Fibroblast of pulmonary artery (primary cell): ENCODE measurements around the gene PCDHGA1.

Experiments
- DNase-seq: peaks from one replicate; pipeline ENCODE4 v3.0.0-alpha.2; 2010; ENCODE audit warnings: low read depth
- H3K4me3 ChIP-seq: replicated peaks from 2 replicates; pipeline ENCODE4 v1.5.1; 2011; ENCODE audit warnings: low read depth, mild to moderate bottlenecking, control low read depth, low read length, moderate library complexity
- TF ChIP-seq, protein P1 (sequence below): IDR thresholded peaks from 2 replicates; pipeline ENCODE4 v1.5.1; 2011; ENCODE audit warnings: mild to moderate bottlenecking, control low read depth, low read length, inconsistent platforms; ENCODE audit errors: missing control alignments

The PCDHGA1 gene

DNA sequence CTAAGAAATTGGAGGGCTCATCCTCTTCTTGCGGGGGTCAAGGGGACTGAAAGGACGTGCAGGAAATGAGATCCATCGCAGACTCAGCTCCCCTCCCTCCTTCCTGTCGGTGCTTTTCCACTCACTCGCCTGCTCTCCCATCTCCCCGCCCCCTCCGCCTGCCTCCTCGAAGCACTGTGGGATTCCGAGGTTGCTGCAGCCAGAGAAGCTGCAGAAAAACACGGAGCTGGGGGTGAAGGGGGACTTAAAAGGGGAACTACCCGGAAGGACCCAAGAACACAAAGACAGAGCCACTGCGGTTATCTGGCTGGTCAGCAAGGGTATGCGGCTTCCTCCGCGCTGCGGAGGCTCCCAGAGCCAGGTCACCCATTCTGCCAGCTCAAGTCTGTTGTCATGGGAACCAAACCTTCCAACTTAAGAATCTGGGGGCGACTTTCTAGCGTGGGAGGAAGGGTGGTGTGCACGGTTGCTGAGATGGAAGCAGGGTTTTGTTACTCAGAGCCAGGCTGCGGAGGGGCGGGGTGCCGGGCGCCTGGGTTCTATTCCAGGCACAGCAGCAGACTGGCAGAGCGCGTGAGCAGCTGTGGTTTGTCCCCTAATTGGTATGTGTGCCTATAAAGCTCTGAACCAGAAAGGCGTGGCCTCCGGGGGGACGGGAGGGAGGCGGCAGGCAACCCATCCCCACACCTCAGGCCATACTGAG lies 183.5 kb downstream of the PCDHGA1 start:
- DNase-seq = peak; percentile 92
- TF ChIP-seq, protein P1, sequence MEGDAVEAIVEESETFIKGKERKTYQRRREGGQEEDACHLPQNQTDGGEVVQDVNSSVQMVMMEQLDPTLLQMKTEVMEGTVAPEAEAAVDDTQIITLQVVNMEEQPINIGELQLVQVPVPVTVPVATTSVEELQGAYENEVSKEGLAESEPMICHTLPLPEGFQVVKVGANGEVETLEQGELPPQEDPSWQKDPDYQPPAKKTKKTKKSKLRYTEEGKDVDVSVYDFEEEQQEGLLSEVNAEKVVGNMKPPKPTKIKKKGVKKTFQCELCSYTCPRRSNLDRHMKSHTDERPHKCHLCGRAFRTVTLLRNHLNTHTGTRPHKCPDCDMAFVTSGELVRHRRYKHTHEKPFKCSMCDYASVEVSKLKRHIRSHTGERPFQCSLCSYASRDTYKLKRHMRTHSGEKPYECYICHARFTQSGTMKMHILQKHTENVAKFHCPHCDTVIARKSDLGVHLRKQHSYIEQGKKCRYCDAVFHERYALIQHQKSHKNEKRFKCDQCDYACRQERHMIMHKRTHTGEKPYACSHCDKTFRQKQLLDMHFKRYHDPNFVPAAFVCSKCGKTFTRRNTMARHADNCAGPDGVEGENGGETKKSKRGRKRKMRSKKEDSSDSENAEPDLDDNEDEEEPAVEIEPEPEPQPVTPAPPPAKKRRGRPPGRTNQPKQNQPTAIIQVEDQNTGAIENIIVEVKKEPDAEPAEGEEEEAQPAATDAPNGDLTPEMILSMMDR = no peak
- H3K4me3 ChIP-seq = peak overlapping the region; percentile 45

DNA sequence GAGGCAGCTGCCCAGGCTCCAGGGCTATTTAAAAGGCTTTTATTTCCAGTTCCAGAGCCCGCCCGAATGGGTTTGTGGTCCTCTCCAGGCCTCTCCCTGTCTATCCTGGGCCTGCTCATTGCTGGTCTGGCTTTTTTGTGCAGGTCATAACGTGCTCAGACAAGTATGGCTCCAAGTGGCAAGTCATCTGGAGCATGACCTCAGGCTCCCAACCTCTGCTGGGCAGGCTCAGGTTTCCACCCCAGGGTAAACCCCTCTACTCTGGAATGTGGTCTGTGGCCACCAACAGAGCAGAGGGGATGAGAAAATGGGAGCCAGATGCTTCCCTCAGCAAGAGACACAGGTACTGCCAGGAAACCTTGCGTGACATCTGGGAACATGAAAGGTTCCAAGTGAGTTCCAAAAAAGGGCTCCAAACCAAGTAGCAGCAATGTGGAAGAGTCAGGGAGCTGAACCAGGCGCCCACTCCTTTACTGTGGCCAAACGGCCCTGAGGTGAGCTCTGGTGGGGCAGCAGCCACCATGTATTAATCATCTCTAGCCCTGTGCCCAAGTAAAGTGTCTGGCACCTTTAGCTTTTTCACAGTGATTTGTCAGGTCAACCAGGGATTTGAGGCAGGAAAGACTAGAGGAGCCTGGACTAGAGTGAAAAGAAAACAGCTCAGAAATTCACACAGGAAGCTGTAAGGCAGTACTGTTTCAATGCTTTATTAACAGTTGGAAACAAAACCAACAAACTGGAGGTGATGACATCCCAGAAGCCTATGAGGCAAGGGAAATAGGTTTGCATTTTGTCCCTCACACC lies 184.2 kb downstream of the PCDHGA1 start:
- TF ChIP-seq, protein P1 = no peak
- no peak overlapping the region for H3K4me3 ChIP-seq
- DNase-seq = peak; percentile 51

DNA sequence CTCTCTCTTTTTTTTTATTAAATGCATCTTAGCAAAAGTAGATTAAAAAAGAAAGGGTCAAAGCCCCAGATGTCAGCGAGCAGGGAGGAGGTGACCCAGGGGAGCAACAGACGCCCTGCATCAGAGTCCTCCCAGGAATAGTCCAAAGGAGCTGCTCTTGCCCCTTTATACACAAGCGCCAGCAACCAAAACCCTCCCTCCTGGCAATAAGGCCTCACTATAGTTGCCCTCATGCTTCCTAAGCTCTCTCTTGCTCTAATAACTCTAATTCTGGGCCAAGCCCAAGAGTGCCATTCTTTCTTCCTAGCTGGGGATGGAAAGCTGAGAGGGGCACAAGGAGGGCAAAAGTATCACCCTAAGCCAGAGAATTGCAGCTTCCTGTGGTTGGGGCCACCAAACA lies 184.8 kb downstream of the PCDHGA1 start:
- no peak for DNase-seq
- H3K4me3 ChIP-seq = no peak overlapping the region
- TF ChIP-seq, protein P1 = no peak

DNA sequence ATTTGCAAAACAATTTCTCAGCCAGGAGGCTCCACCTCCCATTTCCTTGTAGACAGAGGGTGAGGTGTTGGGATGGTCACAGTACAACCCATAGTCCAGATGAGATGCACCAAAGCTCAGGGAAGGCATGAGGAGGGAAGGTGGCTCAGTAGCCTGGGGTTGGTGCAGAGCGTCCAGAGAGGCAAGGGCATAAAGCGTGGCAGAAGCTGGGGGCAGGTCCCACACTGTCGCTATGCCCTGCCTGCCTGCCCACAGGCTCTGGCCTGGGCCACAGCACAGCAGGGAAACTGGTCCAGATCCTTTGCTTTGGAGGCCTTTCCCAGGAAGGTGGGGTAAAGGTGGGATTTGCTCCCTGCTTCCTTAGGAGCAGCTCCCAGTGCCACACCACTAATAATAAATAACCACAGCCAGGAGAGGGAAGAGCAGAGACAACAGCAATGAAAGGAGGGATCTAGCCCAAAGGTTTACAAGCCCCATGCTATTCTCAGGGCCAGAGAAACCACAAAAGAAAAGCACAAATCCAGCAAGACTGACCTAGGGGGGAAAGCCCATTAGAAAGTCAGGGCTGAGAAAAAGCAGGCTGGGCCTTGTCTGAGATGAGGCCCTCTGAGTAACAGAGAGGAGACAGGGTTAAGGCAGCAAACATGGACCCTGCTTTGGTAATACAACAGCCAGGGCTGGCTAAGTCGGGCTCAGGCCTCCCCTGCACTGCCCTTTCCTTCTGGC lies 185.8 kb downstream of the PCDHGA1 start:
- no peak overlapping the region for H3K4me3 ChIP-seq
- no peak for DNase-seq
- TF ChIP-seq, protein P1 = no peak

DNA sequence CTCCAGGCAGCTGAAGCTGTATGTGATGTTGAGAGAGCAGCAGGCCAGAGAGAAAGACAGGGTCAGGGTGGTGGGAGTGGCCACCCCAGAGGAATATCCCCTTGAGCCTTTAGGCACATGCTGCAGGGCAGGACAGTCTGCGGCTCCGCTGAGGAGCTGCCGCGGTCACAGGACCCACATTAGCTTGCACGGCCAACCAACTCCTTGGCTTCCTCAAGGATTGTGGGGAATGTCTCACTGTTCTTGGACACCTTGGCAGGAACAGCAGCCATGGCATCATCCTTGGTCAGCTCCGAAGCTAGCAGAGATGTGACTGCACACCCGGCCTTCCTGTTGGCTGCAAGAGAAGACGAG lies 186.3 kb downstream of the PCDHGA1 start:
- DNase-seq = no peak
- TF ChIP-seq, protein P1 = no peak
- no peak overlapping the region for H3K4me3 ChIP-seq

DNA sequence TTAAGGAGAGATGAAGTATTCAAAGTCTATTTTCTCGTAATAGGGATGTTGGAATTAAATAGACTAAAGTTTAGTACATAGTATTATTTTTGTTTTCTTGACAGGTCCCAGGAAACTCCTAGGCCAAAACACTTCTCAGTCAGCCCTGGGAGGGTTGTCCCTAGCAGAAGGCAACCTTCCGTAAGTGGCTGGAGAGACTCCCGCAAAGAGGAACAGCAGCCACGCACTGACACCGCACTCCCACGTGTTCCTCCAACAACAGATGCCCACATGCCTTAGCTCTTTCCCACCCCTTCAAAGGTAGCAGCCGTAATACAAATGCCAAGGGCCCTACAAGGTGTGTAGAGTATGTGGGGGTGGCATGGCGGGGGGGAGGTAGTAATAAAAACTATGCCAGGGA lies 187.0 kb downstream of the PCDHGA1 start:
- no peak overlapping the region for H3K4me3 ChIP-seq
- TF ChIP-seq, protein P1 = no peak
- no peak for DNase-seq
